Fibroblast of the aortic adventitia (primary cell): Measurements from ENCODE around the gene AHCYL2. TPM values are rescaled to one million over a fixed set of nuclear protein-coding genes. Genes with fewer than 3 reads are reported as not detected.

Experiments
- DNase-seq: peaks from one replicate; pipeline ENCODE4 v3.0.0-alpha.2; 2010; ENCODE audit warnings: low read depth
- H3K4me3 ChIP-seq: 2 replicates; pipeline ENCODE4 v1.5.1; 2011; ENCODE audit warnings: low read depth, mild to moderate bottlenecking, control low read depth, low read length, moderate library complexity
- total RNA-seq: library from RNA; depleted of rRNA; stranded (reverse); fragments of >200 nt; gene quantifications from 2 replicates; pipeline ENCODE4 v1.2.3, GENCODE V29; 2012; ENCODE audit warnings: low replicate concordance
- TF ChIP-seq, protein P1 (sequence below): IDR thresholded peaks from 2 replicates; pipeline ENCODE4 v1.5.1; 2011; ENCODE audit warnings: mild to moderate bottlenecking, low read length, control low read depth, inconsistent platforms; ENCODE audit not compliant: insufficient read depth

AHCYL2 gene
- total RNA-seq, 1 donor, result 12.1 TPM

DNA sequence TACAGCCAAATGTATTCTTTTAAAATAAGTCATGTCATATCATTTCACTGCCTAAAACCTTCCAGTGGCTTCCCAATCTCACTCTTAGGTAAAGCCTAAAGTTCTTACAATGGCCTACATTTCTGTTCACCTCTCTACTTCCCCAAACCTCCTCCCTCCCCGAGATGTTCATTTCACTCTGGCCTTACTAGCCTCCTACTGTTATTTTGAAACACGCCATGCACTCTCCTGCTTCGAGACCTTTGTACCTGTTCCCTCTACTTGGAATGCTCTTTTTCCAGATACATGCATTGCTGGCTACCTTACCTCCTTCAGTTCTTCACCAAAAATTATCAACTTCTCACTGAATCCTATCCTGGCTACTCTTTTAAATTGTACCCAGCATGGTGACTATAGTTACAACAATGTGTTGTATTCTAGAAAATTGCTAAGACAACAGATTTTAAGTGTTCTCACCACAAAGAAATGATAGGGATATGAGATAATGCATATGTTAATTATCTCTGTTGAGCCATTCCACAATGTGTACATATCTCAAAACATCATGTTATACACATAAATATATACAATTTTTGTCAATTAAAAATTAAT lies 158.8 kb downstream of the AHCYL2 start:
- no peak for DNase-seq
- H3K4me3 ChIP-seq, result no peak overlapping the region
- TF ChIP-seq, protein P1, sequence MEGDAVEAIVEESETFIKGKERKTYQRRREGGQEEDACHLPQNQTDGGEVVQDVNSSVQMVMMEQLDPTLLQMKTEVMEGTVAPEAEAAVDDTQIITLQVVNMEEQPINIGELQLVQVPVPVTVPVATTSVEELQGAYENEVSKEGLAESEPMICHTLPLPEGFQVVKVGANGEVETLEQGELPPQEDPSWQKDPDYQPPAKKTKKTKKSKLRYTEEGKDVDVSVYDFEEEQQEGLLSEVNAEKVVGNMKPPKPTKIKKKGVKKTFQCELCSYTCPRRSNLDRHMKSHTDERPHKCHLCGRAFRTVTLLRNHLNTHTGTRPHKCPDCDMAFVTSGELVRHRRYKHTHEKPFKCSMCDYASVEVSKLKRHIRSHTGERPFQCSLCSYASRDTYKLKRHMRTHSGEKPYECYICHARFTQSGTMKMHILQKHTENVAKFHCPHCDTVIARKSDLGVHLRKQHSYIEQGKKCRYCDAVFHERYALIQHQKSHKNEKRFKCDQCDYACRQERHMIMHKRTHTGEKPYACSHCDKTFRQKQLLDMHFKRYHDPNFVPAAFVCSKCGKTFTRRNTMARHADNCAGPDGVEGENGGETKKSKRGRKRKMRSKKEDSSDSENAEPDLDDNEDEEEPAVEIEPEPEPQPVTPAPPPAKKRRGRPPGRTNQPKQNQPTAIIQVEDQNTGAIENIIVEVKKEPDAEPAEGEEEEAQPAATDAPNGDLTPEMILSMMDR, result no peak

DNA sequence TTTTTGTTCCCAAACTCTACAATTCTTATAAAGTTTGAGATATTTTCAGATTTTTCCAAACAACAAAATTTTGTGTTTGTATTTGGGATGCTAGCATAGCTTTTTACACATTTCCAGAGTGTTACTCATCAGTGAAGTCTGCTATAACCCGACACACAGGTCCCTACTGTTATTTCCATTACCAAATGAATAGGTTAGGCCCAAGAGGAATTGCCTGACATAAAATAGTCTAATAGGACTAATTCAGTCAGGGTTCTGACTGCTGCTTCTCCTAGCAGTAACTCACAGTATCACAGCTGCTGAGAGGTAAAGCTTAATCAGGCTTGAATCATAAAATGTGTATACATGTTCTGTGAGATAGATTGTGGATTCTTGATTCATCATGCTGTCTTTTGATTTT lies 160.3 kb downstream of the AHCYL2 start:
- no peak for DNase-seq
- H3K4me3 ChIP-seq, result no peak overlapping the region
- TF ChIP-seq, protein P1, result no peak

DNA sequence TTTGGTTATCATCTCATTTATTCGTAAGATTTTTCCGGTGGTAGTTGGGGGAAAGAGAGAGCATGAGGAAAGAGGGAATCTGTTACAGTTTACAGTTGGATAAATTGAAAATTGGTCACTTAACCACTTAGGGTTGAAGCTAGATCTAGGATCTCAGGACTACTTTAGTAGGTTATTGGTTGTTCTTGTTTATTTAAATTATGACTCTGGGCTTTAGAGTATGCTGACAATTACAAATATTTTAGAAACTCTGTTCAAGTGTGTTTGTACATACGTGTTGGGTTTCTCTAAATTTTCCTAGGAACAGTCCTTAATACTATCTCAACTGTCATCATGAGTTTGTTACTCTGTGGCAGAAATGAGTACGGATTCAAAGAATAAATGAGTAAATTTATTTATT lies 160.8 kb downstream of the AHCYL2 start:
- no peak for DNase-seq
- TF ChIP-seq, protein P1, result no peak
- no peak overlapping the region for H3K4me3 ChIP-seq

DNA sequence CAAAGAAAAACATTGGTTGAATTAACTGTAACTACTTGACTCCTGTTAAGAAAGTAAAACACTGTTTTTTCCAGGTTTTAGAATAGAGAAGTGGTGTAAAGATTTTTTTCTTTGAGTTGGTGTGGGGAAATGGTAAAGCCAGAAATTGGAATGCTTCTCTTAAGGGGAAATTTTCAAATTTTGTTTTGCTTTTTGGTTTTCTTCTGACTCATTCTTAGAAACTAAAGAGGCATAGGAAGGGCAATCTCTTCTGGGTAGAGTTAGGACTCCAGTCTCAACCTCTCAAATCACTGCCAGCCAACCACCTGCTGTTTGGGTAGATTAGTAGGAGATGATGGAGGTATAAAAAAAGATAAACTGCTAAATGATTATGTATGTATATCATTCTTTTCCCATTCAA lies 161.7 kb downstream of the AHCYL2 start:
- no peak overlapping the region for H3K4me3 ChIP-seq
- DNase-seq, result no peak
- TF ChIP-seq, protein P1, result no peak

DNA sequence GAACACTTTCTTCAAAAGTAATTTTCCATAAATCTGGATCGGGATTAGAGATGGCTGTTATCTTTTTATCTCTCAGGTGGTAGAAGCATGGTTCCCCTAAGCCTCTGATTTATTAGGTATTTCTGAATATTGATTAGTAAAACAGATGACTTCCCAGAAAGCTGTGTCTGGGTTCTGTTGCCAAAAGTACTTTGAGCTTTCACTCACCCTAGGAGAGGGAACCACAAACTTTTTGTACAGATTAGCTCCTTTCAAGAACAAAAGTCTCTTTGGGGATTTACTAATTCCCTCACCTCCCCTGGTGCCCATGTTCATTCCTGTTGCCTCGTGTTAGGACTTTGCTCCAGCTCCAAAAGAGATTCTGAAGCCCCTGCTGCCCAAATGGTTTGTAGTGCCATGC lies 162.7 kb downstream of the AHCYL2 start:
- DNase-seq, result no peak
- no peak overlapping the region for H3K4me3 ChIP-seq
- TF ChIP-seq, protein P1, result no peak

DNA sequence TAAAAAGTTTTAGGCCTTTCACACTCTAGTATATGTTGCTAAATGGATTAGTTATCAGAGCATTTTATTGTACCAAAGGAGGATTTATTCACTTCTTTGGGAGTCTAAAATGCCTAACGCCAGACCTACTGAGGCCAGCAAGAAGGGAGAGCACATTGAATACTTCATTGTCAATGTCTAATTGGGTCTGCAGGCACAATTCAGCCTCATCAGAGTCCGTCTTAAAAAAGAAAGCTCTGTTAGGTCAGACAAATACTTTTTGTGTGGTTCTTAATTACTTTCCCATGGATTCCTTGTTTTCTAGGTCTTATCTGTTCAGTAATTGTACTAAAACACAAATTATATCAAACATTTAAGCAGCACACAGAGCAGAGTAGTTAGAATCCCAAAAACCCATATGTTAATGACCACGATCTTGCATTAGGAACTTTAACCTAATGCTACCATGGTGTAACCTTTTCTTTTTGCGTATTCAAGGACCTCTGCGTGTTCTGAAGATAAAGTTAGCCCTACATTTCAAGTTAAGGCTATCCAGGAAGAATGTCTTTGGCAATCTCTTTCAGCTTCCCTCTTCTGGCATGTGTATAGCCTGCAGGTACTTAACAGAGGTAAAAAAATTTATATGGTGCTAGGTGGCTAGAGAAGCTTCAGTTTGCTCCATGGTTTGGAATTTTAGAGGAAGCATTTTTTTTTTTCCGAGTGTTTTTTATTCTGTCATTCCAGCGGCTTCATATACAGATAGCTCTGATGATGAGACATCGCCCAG lies 163.7 kb downstream of the AHCYL2 start:
- H3K4me3 ChIP-seq, result no peak overlapping the region
- TF ChIP-seq, protein P1, result no peak
- DNase-seq, result no peak
